Hematopoietic multipotent progenitor cell (in vitro differentiated cells): ENCODE measurements around the gene MYL1. TPM values are rescaled to one million over a fixed set of nuclear protein-coding genes. Genes with fewer than 3 reads are reported as not detected.

Source experiments
- DNase-seq, 3 donors: peaks; one replicate each; pipeline ENCODE4 v3.0.0-alpha.2; 2011 to 2015; ENCODE audit warnings: low read depth in 2 of 3, low spot score in 2 of 3
- small RNA-seq: library from RNA; depleted of rRNA; stranded (forward); fragments of <200 nt; gene quantifications from one replicate; pipeline ENCODE3, GENCODE V24; 2012
- total RNA-seq: library from RNA; depleted of rRNA; stranded (reverse); fragments of >200 nt; gene quantifications from one replicate; pipeline ENCODE4 v1.2.3, GENCODE V29; 2012

Gene MYL1
- total RNA-seq, 1 donor, result not detected

GRCh38 chr2:210268281-210268680, 46.7 kb downstream of the MYL1 start:
- no peak for DNase-seq

GRCh38 chr2:210267698-210268097, 47.3 kb downstream of the MYL1 start:
- DNase-seq, result no peak

GRCh38 chr2:210264282-210264681, 50.7 kb downstream of the MYL1 start:
- DNase-seq, result no peak

- no peak for DNase-seq
Observed at GRCh38 chr2:210263841-210264240, 51.1 kb downstream of the MYL1 start.

GRCh38 chr2:210262036-210262435, 52.9 kb downstream of the MYL1 start:
- DNase-seq, result no peak

GRCh38 chr2:210259687-210260086, 55.3 kb downstream of the MYL1 start:
- DNase-seq, result no peak

GRCh38 chr2:210252699-210253606, 62.0 kb downstream of the MYL1 start:
- DNase-seq, result no peak

GRCh38 chr2:210250622-210251021, 64.4 kb downstream of the MYL1 start:
- no peak for DNase-seq

Small RNA genes lying within 50 kb of the gene (small RNA-seq; reads per million reads assigned to genes)
- not detected for gene RF00019

Other genes starting within 250 kb of the MYL1 start
- gene KANSL1L, start 143.8 kb downstream of the MYL1 start, total RNA-seq, result 14.0 TPM
- not detected for gene ACADL, start 89.7 kb downstream of the MYL1 start, total RNA-seq
- 35.0 TPM for gene LANCL1, start 161.6 kb upstream of the MYL1 start, total RNA-seq
- gene CPS1, start 241.4 kb upstream of the MYL1 start, total RNA-seq, result 0.54 TPM